Suprapubic skin (tissue), 4 donors: ENCODE measurements around the gene CCSER1.

Experiments
- CTCF ChIP-seq, 2 donors: fragments of 200-600 bp in 1 of 2; fragments of 450-650 bp in 1 of 2; sonication (generic) in 1 of 2; IDR thresholded peaks; one replicate each; pipeline ENCODE4 v1.5.1; 2016 to 2019; ENCODE audit warnings: antibody characterized with exemption in 2 of 2, mild to moderate bottlenecking in 1 of 2, moderate library complexity in 1 of 2
- EP300 ChIP-seq: sonication (generic); formaldehyde crosslinking; IDR thresholded peaks from one replicate; pipeline ENCODE4 v1.6.1; 2017; ENCODE audit warnings: antibody characterized with exemption
- POLR2A ChIP-seq, 2 donors: fragments of 450-650 bp; IDR thresholded peaks; one replicate each; pipeline ENCODE4 v1.6.1; 2017; ENCODE audit warnings: antibody characterized with exemption in 2 of 2, mild to moderate bottlenecking in 2 of 2, moderate library complexity in 2 of 2
- POLR2AphosphoS5 ChIP-seq, 3 donors: sonication (generic); formaldehyde crosslinking; IDR thresholded peaks; one replicate each; pipeline ENCODE4 v1.6.1; 2017; ENCODE audit warnings: antibody characterized with exemption in 3 of 3

DNA sequence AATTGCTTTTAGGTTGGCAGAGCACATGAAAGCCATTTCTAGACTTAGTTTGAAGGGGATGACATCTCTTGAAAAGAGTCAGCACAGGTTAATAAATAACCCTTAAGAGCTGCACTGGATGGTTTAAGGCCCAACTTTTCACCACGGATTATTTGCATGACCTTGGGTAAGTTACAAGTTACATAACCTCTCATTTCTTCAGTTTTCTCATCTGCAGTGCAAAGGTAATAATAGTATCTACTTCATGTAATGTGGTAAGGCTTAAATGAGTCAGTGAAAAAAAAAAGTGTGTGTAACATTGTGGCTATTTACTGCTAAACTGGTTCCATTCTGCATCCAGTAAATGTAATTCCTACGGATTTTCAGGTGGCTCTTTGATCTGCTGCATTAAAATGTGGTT, 715.8 kb downstream of the CCSER1 start:
- no peak for TF ChIP-seq POLR2A (IDR thresholded peaks at IDR 0.05)
- no peak for TF ChIP-seq POLR2AphosphoS5 (IDR thresholded peaks at IDR 0.05)
- TF ChIP-seq CTCF (IDR thresholded peaks at IDR 0.05): no peak
- TF ChIP-seq EP300: no peak
